ENCODE data around the gene PAWR.

DNA sequence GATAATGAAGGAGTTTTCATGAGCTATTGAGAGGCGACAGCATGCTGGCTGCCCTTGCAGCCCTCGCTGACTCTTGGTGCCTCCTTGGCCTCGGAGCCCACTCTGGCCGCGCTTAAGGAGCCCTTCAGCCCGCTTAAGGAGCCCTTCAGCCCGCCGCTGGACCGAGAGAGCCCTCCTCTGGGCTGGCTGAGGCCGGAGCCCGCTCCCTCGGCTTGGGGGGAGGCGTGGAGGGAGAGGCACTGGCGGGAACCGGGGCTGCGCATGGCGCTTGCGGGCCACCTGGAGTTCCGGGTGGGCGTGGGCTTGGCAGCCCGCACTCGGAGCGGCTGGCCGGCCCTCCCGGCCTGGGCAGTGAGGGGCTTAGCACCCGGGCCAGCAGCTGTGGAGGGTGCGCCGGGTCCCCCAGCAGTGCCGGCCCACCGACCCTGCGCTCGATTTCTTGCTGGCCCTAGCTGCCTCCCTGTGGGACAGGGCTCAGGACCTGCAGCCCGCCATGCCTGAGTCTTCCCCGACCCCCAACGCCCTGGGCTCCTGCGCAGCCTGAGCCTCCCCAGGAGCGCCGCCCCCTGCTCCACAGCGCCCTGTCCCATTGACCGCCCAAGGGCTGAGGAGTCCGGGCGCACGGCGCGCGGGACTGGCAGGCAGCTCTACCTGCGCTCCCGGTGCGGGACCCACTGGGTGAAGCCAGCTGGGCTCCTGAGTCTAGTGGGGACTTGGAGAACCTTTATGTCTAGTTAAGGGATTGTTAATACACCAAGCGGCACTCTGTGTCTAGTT, 20.1 kb upstream of the PAWR start:
- TF ChIP-seq, protein P1, sequence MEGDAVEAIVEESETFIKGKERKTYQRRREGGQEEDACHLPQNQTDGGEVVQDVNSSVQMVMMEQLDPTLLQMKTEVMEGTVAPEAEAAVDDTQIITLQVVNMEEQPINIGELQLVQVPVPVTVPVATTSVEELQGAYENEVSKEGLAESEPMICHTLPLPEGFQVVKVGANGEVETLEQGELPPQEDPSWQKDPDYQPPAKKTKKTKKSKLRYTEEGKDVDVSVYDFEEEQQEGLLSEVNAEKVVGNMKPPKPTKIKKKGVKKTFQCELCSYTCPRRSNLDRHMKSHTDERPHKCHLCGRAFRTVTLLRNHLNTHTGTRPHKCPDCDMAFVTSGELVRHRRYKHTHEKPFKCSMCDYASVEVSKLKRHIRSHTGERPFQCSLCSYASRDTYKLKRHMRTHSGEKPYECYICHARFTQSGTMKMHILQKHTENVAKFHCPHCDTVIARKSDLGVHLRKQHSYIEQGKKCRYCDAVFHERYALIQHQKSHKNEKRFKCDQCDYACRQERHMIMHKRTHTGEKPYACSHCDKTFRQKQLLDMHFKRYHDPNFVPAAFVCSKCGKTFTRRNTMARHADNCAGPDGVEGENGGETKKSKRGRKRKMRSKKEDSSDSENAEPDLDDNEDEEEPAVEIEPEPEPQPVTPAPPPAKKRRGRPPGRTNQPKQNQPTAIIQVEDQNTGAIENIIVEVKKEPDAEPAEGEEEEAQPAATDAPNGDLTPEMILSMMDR (IDR thresholded peaks at IDR 0.05) = no peak
- TF ChIP-seq POLR2A (IDR thresholded peaks at IDR 0.05) = no peak

All from right lobe of liver (tissue), 4 donors.